Mesothelial cell of epicardium (in vitro differentiated cells): Measurements from ENCODE around the gene IDI2. TPM values are rescaled to one million over a fixed set of nuclear protein-coding genes. Genes with fewer than 3 reads are reported as not detected.
A peak's percentile ranks its signal among the peaks of the same experiment; 100 is the strongest.

Experiments
- DNase-seq, 2 experiments: peaks; one replicate each; pipeline ENCODE4 v3.0.0; 2021; ENCODE audit warnings: low spot score in 2 of 2; ENCODE audit not compliant: unreplicated experiment in 2 of 2
- H3K27ac Mint-ChIP-seq: 2 replicates; pipeline ENCODE4 v1.8.0; 2021; ENCODE audit warnings: mixed read lengths
- H3K27me3 Mint-ChIP-seq: 2 replicates; pipeline ENCODE4 v1.8.0; 2021; ENCODE audit warnings: low read depth, mixed read lengths
- H3K36me3 Mint-ChIP-seq: 2 replicates; pipeline ENCODE4 v1.8.0; 2021; ENCODE audit warnings: mixed read lengths
- H3K4me1 Mint-ChIP-seq: 2 replicates; pipeline ENCODE4 v1.8.0; 2021; ENCODE audit warnings: mixed read lengths
- H3K4me3 Mint-ChIP-seq: 2 replicates; pipeline ENCODE4 v1.8.0; 2021; ENCODE audit warnings: mild to moderate bottlenecking, moderate library complexity, mixed read lengths
- H3K9me3 Mint-ChIP-seq: 2 replicates; pipeline ENCODE4 v1.8.0; 2021; ENCODE audit warnings: mixed read lengths
- CTCF ChIP-seq: fragments of 200-600 bp; sonication (generic); IDR thresholded peaks from one replicate; pipeline ENCODE4 v1.5.0; 2021; ENCODE audit warnings: antibody characterized with exemption; ENCODE audit not compliant: unreplicated experiment
- total RNA-seq: library from RNA; stranded (reverse); gene quantifications from 3 replicates; pipeline ENCODE4 v1.2.1, GENCODE V29; 2021

IDI2 gene
- total RNA-seq, 1 donor from 2014 or later, result not detected

GRCh38 chr10:1057106-1057657 is 31.5 kb upstream of the IDI2 start:
- Mint-ChIP-seq H3K27me3 (no peaks in the 10 kb centered on the region), H3K9me3 (no peaks in the 10 kb centered on the region), H3K27ac (peak overlapping the region; percentile 85), H3K4me3 (peak overlapping the region; percentile 94), H3K36me3 (peaks cover 6% of the 10 kb centered on the region), H3K4me1 (peaks cover 48% of the 10 kb centered on the region)
- no peak for TF ChIP-seq CTCF
- DNase-seq, result no peak

GRCh38 chr10:1056326-1057105 is 30.9 kb upstream of the IDI2 start, which contains the start of gene WDR37:
WDR37 (plus strand) TSS chr10:1056385; CDS start chr10:1072156, 15,771 bp downstream.
- TF ChIP-seq CTCF, result no peak
- Mint-ChIP-seq H3K36me3 (peaks cover 9% of the 10 kb centered on the region), H3K27me3 (no peaks in the 10 kb centered on the region), H3K9me3 (no peaks in the 10 kb centered on the region), H3K27ac (peak within 1 kb of the TSS; percentile 96), H3K4me3 (peak within 1 kb of the TSS; percentile 94), H3K4me1 (peaks cover 49% of the 10 kb centered on the region)
- peak; percentile 72 to 85 for DNase-seq

GRCh38 chr10:1054684-1055083 is 29.0 kb upstream of the IDI2 start:
- H3K27ac Mint-ChIP-seq, result peak overlapping the region; percentile 89
- H3K27me3 Mint-ChIP-seq, result no peaks in the 10 kb centered on the region
- no peak for TF ChIP-seq CTCF
- peak overlapping the region; percentile 94 for H3K4me3 Mint-ChIP-seq
- H3K36me3 Mint-ChIP-seq, result peaks cover 9% of the 10 kb centered on the region
- DNase-seq, result no peak
- no peaks in the 10 kb centered on the region for H3K9me3 Mint-ChIP-seq
- H3K4me1 Mint-ChIP-seq, result peaks cover 62% of the 10 kb centered on the region

GRCh38 chr10:1050554-1050953 is 24.9 kb upstream of the IDI2 start:
- Mint-ChIP-seq H3K36me3 (peaks cover 9% of the 10 kb centered on the region), H3K27me3 (no peaks in the 10 kb centered on the region), H3K4me1 (peaks cover 56% of the 10 kb centered on the region), H3K27ac (peak overlapping the region; percentile 100), H3K9me3 (no peaks in the 10 kb centered on the region), H3K4me3 (peak overlapping the region; percentile 92)
- no peak for DNase-seq
- no peak for TF ChIP-seq CTCF

- no peak for TF ChIP-seq CTCF
- peak overlapping the region; percentile 92 for H3K4me3 Mint-ChIP-seq
- no peak for DNase-seq
- peak overlapping the region; percentile 100 for H3K27ac Mint-ChIP-seq
- no peaks in the 10 kb centered on the region for H3K27me3 Mint-ChIP-seq
- H3K4me1 Mint-ChIP-seq, result peaks cover 55% of the 10 kb centered on the region
- H3K9me3 Mint-ChIP-seq, result no peaks in the 10 kb centered on the region
- peaks cover 9% of the 10 kb centered on the region for H3K36me3 Mint-ChIP-seq
Observed at GRCh38 chr10:1050145-1050544, 24.5 kb upstream of the IDI2 start.
